ENCODE data around the gene MRI1.

DNA sequence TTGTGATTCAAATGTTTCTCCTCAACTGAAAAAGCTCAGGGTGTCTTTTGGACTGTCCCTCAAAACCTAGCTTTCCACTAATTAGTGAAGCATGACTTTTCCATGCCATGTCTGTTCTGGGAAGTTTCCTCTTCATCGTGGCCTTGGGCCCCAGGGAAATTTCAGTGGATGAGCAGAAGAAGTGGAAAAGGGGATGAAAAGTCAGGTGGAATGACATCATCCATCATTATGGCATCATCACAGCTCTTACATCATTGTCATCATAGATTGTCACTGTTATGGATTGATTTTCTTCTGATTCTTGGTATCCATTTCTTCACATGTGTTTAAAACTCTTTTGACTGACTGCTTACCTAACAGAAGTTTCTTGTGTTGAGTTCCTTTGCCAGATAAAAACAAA is 26.2 kb upstream of the MRI1 start:
- no peak for TF ChIP-seq ZNF24 (IDR thresholded peaks at IDR 0.05)
- no peak for TF ChIP-seq CTCF (IDR thresholded peaks at IDR 0.05 in 2 of 3, conservative IDR thresholded peaks at IDR 0.05 in 1 of 3; ENCODE audit: control insufficient read depth in 2 of 3, extremely low read depth in 1 of 3, insufficient read depth in 1 of 3, low read depth in 3 of 3, low read length in 3 of 3)
- TF ChIP-seq ESRRA (IDR thresholded peaks at IDR 0.05; ENCODE audit: low read length): no peak
- no peak for TF ChIP-seq RFX5 (IDR thresholded peaks at IDR 0.05; ENCODE audit: low read depth, low read length)
- TF ChIP-seq FOXM1 (IDR thresholded peaks at IDR 0.05; ENCODE audit: low read depth, low read length): no peak
